H9 (cell line): ENCODE results near the gene VSTM2L. TPM values are rescaled to one million over a fixed set of nuclear protein-coding genes. Genes with fewer than 3 reads are reported as not detected.

Experiments
- DNase-seq: peaks from one replicate; pipeline ENCODE4 v3.0.0-alpha.2; 2017
- H2AFZ ChIP-seq: one replicate; pipeline ENCODE4 v1.6.1; 2013; ENCODE audit warnings: mild to moderate bottlenecking, low read length, control low read depth, moderate library complexity
- H2AK5ac ChIP-seq: 2 replicates; pipeline ENCODE4 v1.6.1; 2013; ENCODE audit warnings: low read length, control low read depth, mixed read lengths; ENCODE audit not compliant: insufficient read length
- H2BK120ac ChIP-seq: one replicate; pipeline ENCODE4 v1.6.1; 2013; ENCODE audit warnings: low read depth, mild to moderate bottlenecking, low read length, control low read depth, inconsistent platforms; ENCODE audit not compliant: poor library complexity, severe bottlenecking
- H2BK12ac ChIP-seq: 2 replicates; pipeline ENCODE4 v1.6.1; 2013; ENCODE audit warnings: low read length, control low read depth, mixed read lengths, low read depth; ENCODE audit not compliant: insufficient read length
- H2BK15ac ChIP-seq: 2 replicates; pipeline ENCODE4 v1.6.1; 2013; ENCODE audit warnings: low read depth, low read length, control low read depth
- H2BK20ac ChIP-seq: one replicate; pipeline ENCODE4 v1.6.1; 2013; ENCODE audit warnings: low read depth, mild to moderate bottlenecking, low read length, control low read depth, inconsistent platforms; ENCODE audit not compliant: poor library complexity, severe bottlenecking
- H2BK5ac ChIP-seq: 2 replicates; pipeline ENCODE4 v1.6.1; 2013; ENCODE audit warnings: low read length, control low read depth, mixed read lengths; ENCODE audit not compliant: insufficient read length
- H3K14ac ChIP-seq: 2 replicates; pipeline ENCODE4 v1.6.1; 2013; ENCODE audit warnings: low read length, control low read depth; ENCODE audit not compliant: insufficient read depth
- H3K18ac ChIP-seq: 2 replicates; pipeline ENCODE4 v1.6.1; 2013; ENCODE audit warnings: low read depth, mild to moderate bottlenecking, mixed read lengths, low read length, control low read depth; ENCODE audit not compliant: insufficient read length
- H3K23ac ChIP-seq: 2 replicates; pipeline ENCODE4 v1.6.1; 2013; ENCODE audit warnings: low read length, control low read depth, mixed read lengths, low read depth; ENCODE audit not compliant: insufficient read length
- H3K23me2 ChIP-seq: 2 replicates; pipeline ENCODE4 v1.6.1; 2013; ENCODE audit warnings: low read depth, mild to moderate bottlenecking, mixed read lengths, low read length, control low read depth; ENCODE audit not compliant: insufficient read length, poor library complexity, severe bottlenecking
- H3K27ac ChIP-seq: 2 replicates; pipeline ENCODE4 v1.5.1; 2013; ENCODE audit warnings: low read length, control low read depth, mixed read lengths, low read depth; ENCODE audit not compliant: insufficient read length
- H3K27me3 ChIP-seq: 2 replicates; pipeline ENCODE4 v1.6.1; 2013; ENCODE audit warnings: low read length, control low read depth, inconsistent platforms; ENCODE audit not compliant: insufficient read depth
- H3K4ac ChIP-seq: 2 replicates; pipeline ENCODE4 v1.6.1; 2013; ENCODE audit warnings: low read depth, mild to moderate bottlenecking, control low read depth, inconsistent platforms, low read length, moderate library complexity
- H3K4me1 ChIP-seq: 2 replicates; pipeline ENCODE4 v1.6.1; 2013; ENCODE audit warnings: low read length, control low read depth, inconsistent platforms; ENCODE audit not compliant: insufficient read depth
- H3K4me2 ChIP-seq: 2 replicates; pipeline ENCODE4 v1.6.1; 2013; ENCODE audit warnings: low read length, control low read depth, mixed read lengths; ENCODE audit not compliant: insufficient read length, insufficient read depth
- H3K56ac ChIP-seq: 2 replicates; pipeline ENCODE4 v1.6.1; 2013; ENCODE audit warnings: low read depth, mild to moderate bottlenecking, mixed read lengths, low read length, control low read depth; ENCODE audit not compliant: insufficient read length
- H3K79me1 ChIP-seq: 2 replicates; pipeline ENCODE4 v1.6.1; 2013; ENCODE audit warnings: low read depth, mild to moderate bottlenecking, moderate library complexity, low read length, control low read depth, inconsistent platforms; ENCODE audit not compliant: insufficient read depth, poor library complexity, severe bottlenecking
- H3K79me2 ChIP-seq: 2 replicates; pipeline ENCODE4 v1.6.1; 2013; ENCODE audit warnings: low read length, control low read depth, inconsistent platforms; ENCODE audit not compliant: insufficient read depth
- H3K9ac ChIP-seq: 2 replicates; pipeline ENCODE4 v1.6.1; 2013; ENCODE audit warnings: low read length, control low read depth, mixed read lengths; ENCODE audit not compliant: insufficient read length; ENCODE audit errors: extremely low read depth
- H3K9me3 ChIP-seq: one replicate; pipeline ENCODE4 v1.6.1; 2013; ENCODE audit warnings: low read depth, low read length, inconsistent platforms; ENCODE audit not compliant: control insufficient read depth
- H3T11ph ChIP-seq: one replicate; pipeline ENCODE4 v1.6.1; 2013; ENCODE audit warnings: mild to moderate bottlenecking, low read length, control low read depth, inconsistent platforms
- H4K20me1 ChIP-seq: one replicate; pipeline ENCODE4 v1.6.1; 2013; ENCODE audit not compliant: control insufficient read depth, insufficient read length, insufficient read depth
- H4K5ac ChIP-seq: 2 replicates; pipeline ENCODE4 v1.6.1; 2013; ENCODE audit warnings: low read depth, mild to moderate bottlenecking, mixed read lengths, low read length, control low read depth; ENCODE audit not compliant: insufficient read length
- H4K8ac ChIP-seq: replicated peaks from 2 replicates; pipeline ENCODE4 v1.6.1; 2013; ENCODE audit warnings: low read length, control low read depth, mixed read lengths, low read depth; ENCODE audit not compliant: insufficient read length
- H4K91ac ChIP-seq: 2 replicates; pipeline ENCODE4 v1.6.1; 2013; ENCODE audit warnings: low read depth, mild to moderate bottlenecking, moderate library complexity, mixed read lengths, low read length, control low read depth; ENCODE audit not compliant: insufficient read length
- H3K27ac Mint-ChIP-seq, 3 experiments: 2 replicates in 2 of 3; 3 replicates in 1 of 3; pipeline ENCODE4 v1.8.0; 2020 to 2021; ENCODE audit warnings: mixed read lengths in 3 of 3, mild to moderate bottlenecking in 1 of 3, moderate library complexity in 1 of 3
- H3K27me3 Mint-ChIP-seq: 2 replicates; pipeline ENCODE4 v1.8.0; 2021; ENCODE audit warnings: low read depth, mild to moderate bottlenecking, moderate library complexity, mixed read lengths
- H3K36me3 Mint-ChIP-seq, 3 experiments: 2 replicates in 2 of 3; 3 replicates in 1 of 3; pipeline ENCODE4 v1.8.0; 2020 to 2021; ENCODE audit warnings: low read depth in 3 of 3, mixed read lengths in 3 of 3; ENCODE audit not compliant: insufficient read depth in 1 of 3
- H3K4me1 Mint-ChIP-seq, 2 experiments: 2 replicates each; pipeline ENCODE4 v1.8.0; 2020; ENCODE audit warnings: mixed read lengths in 2 of 2
- H3K4me3 Mint-ChIP-seq, 2 experiments: 2 replicates in 1 of 2; 3 replicates in 1 of 2; pipeline ENCODE4 v1.8.0; 2020 to 2021; ENCODE audit warnings: mild to moderate bottlenecking in 2 of 2, mixed read lengths in 2 of 2, moderate library complexity in 1 of 2
- H3K9me3 Mint-ChIP-seq, 2 experiments: 2 replicates in 1 of 2; 3 replicates in 1 of 2; pipeline ENCODE4 v1.8.0; 2020; ENCODE audit warnings: mild to moderate bottlenecking in 2 of 2, mixed read lengths in 2 of 2, moderate library complexity in 1 of 2
- CTCF ChIP-seq: fragments of 200-600 bp; sonication (generic); conservative IDR thresholded peaks from 3 replicates; pipeline ENCODE4 v1.8.0; 2021; ENCODE audit warnings: antibody characterized with exemption, mild to moderate bottlenecking
- WGBS: extraction: QIAGEN DNeasy Blood & Tissue Kit; methylation state at CpG from one replicate; pipeline ENCODE4 v1.1.7; 2013; ENCODE audit warnings: missing lambda C conversion rate, low lambda C conversion rate, mixed read lengths; ENCODE audit not compliant: insufficient read length; ENCODE audit errors: extremely low coverage; 5-methylcytosine and 5-hydroxymethylcytosine counted together
- total RNA-seq: library from RNA; stranded (reverse); gene quantifications from 2 replicates; pipeline ENCODE4 v1.2.1, GENCODE V29; 2021

VSTM2L gene
- total RNA-seq, 1 experiment from 2014 or later: 2.1 TPM

GRCh38 chr20:37927410-37928095 lies 24.6 kb downstream of the VSTM2L start:
- Histone ChIP-seq H3K27me3 (no peaks in the 10 kb centered on the region), H4K20me1 (no peaks in the 10 kb centered on the region), H2AK5ac (no peak overlapping the region), H3K4me2 (no peak overlapping the region), H3K9ac (no peak overlapping the region), H2BK20ac (no peak overlapping the region), H3K79me1 (no peaks in the 10 kb centered on the region), H3K18ac (no peak overlapping the region), H4K5ac (no peak overlapping the region), H4K8ac (no peak overlapping the region), H3K9me3 (no peaks in the 10 kb centered on the region), H3K4me1 (no peaks in the 10 kb centered on the region), H2BK15ac (no peak overlapping the region), H2BK5ac (no peak overlapping the region), H3K4ac (no peak overlapping the region), H3K79me2 (no peaks in the 10 kb centered on the region), H3K56ac (no peak overlapping the region), H4K91ac (no peak overlapping the region), H2BK12ac (no peak overlapping the region), H3K23me2 (no peaks in the 10 kb centered on the region), H3T11ph (no peak overlapping the region), H3K27ac (no peak overlapping the region), H2AFZ (no peak overlapping the region), H3K14ac (no peak overlapping the region), H2BK120ac (no peak overlapping the region), H3K23ac (no peak overlapping the region)
- Mint-ChIP-seq H3K4me3 (no peak overlapping the region), H3K4me1 (peaks cover 8 to 43% of the 10 kb centered on the region in 2 experiments), H3K36me3 (no peaks in the 10 kb centered on the region), H3K27me3 (peaks cover 6% of the 10 kb centered on the region), H3K27ac (no peak overlapping the region), H3K9me3 (no peaks in the 10 kb centered on the region; a peak in 1 of 5 replicates)
- no peak for DNase-seq
- no CpG with 5 or more reads among the region's 18 CpGs for WGBS
- no peak for TF ChIP-seq CTCF
